PC-3 (cell line): ENCODE data around the gene WDR11.

Experiments
- CTCF ChIP-seq: fragments of 300-600 bp; sonication (generic); conservative IDR thresholded peaks from 2 replicates; pipeline ENCODE4 v1.5.1; 2017; ENCODE audit warnings: antibody characterized with exemption, low read depth, mild to moderate bottlenecking, low read length
- EZH2 ChIP-seq: fragments of 300-600 bp; sonication (generic); IDR thresholded peaks from one replicate; pipeline ENCODE4 v1.6.1; 2017; ENCODE audit warnings: antibody characterized with exemption, mild to moderate bottlenecking, low read length; ENCODE audit not compliant: unreplicated experiment
- EZH2phosphoT487 ChIP-seq: fragments of 300-600 bp; sonication (generic); IDR thresholded peaks from 2 replicates; pipeline ENCODE4 v1.6.1; 2018; ENCODE audit warnings: mild to moderate bottlenecking, antibody characterized with exemption, low read length, borderline replicate concordance

- TF ChIP-seq EZH2 (no peak), CTCF (no peak), EZH2phosphoT487 (no peak)
Observed at GRCh38 chr10:120823266-120823665, 27.9 kb upstream of the WDR11 start.
